Endothelial cell of umbilical vein (primary cell): ENCODE results near the gene CENPU. TPM values are rescaled to one million over a fixed set of nuclear protein-coding genes. Genes with fewer than 3 reads are reported as not detected.

Experiments used
- BruUV-seq: library from RNA; stranded (reverse); fragments of 400-500 nt; replicated peaks from 2 replicates; lab custom pipeline; 2021; lab: Mats Ljungman, UMichigan
- CTCF ChIA-PET: fragments of 300-600, 350-600 bp; sonication (Branson Sonifier 250); formaldehyde crosslinking; loops from one replicate; lab custom pipeline; 2021; ENCODE audit warnings: antibody characterized with exemption, inconsistent platforms; lab: Charles Lee
- POLR2A ChIA-PET: fragments of 300-600, 350-600 bp; sonication (Branson Sonifier 250); formaldehyde crosslinking; loops from one replicate; lab custom pipeline; 2021; ENCODE audit warnings: antibody characterized with exemption, inconsistent platforms; lab: Charles Lee
- DNase-seq: peaks from one replicate; pipeline ENCODE4 v3.0.0-alpha.2; 2011; ENCODE audit warnings: low read depth, low spot score
- FAIRE-seq: peaks from 2 replicates; lab custom pipeline; 2011; peaks lifted over from hg19 to GRCh38; lab: Jason Lieb, UNC
- H2AFZ ChIP-seq: 2 replicates; pipeline ENCODE4 v1.6.0; 2012; ENCODE audit warnings: low read depth, low read length, control low read depth, inconsistent platforms
- H3K27ac ChIP-seq: 2 replicates; pipeline ENCODE4 v1.5.1; 2011; ENCODE audit warnings: low read depth, mild to moderate bottlenecking, control low read depth, low read length, moderate library complexity; ENCODE audit not compliant: insufficient read depth
- H3K27me3 ChIP-seq, 2 experiments: 2 replicates each; pipeline versions ENCODE4 v1.6.0 to v1.6.1; 2011; ENCODE audit warnings: low read length in 2 of 2, mixed read lengths in 1 of 2; ENCODE audit not compliant: control insufficient read depth in 2 of 2, insufficient read depth in 2 of 2
- H3K36me3 ChIP-seq, 2 experiments: 2 replicates in 1 of 2; 3 replicates in 1 of 2; pipeline ENCODE4 v1.5.1; 2011; ENCODE audit warnings: low read length in 2 of 2, mild to moderate bottlenecking in 1 of 2, moderate library complexity in 1 of 2; ENCODE audit not compliant: control insufficient read depth in 2 of 2, insufficient read depth in 2 of 2; ENCODE audit errors: extremely low read depth in 1 of 2
- H3K4me1 ChIP-seq: 3 replicates; pipeline ENCODE4 v1.5.1; 2011; ENCODE audit warnings: mild to moderate bottlenecking, low read length; ENCODE audit not compliant: control insufficient read depth, insufficient read depth; ENCODE audit errors: extremely low read depth
- H3K4me2 ChIP-seq: 2 replicates; pipeline ENCODE4 v1.6.1; 2011; ENCODE audit warnings: low read length, control low read depth, mixed read lengths; ENCODE audit not compliant: insufficient read depth
- H3K4me3 ChIP-seq, 3 experiments: fragments of 200-600 bp in 1 of 3; sonication (generic), shearing (Covaris generic) in 1 of 3; replicated peaks in 1 of 3; 2 replicates each; pipeline ENCODE4 v1.5.1; 2011 to 2016; ENCODE audit warnings: control low read depth in 3 of 3, low read length in 3 of 3, mild to moderate bottlenecking in 2 of 3, inconsistent platforms in 1 of 3, low read depth in 1 of 3, moderate library complexity in 1 of 3; ENCODE audit not compliant: insufficient read depth in 1 of 3
- H3K79me2 ChIP-seq: 2 replicates; pipeline ENCODE4 v1.6.0; 2012; ENCODE audit warnings: low read length, inconsistent platforms; ENCODE audit not compliant: control insufficient read depth, insufficient read depth
- H3K9ac ChIP-seq: replicated peaks from 2 replicates; pipeline ENCODE3; 2011; ENCODE audit warnings: low read length, control low read depth; ENCODE audit not compliant: insufficient read depth; ENCODE audit errors: extremely low read depth
- H3K9me1 ChIP-seq: replicated peaks from 3 replicates; pipeline ENCODE4 v1.6.0; 2011; ENCODE audit warnings: mild to moderate bottlenecking, low read length; ENCODE audit not compliant: control insufficient read depth, insufficient read depth; ENCODE audit errors: extremely low read depth
- H3K9me3 ChIP-seq: replicated peaks from 2 replicates; pipeline ENCODE4 v1.5.1; 2012; ENCODE audit warnings: low read length, inconsistent platforms; ENCODE audit not compliant: control insufficient read depth, insufficient read depth
- H4K20me1 ChIP-seq: replicated peaks from 2 replicates; pipeline ENCODE3; 2011; ENCODE audit warnings: mild to moderate bottlenecking, low read length; ENCODE audit not compliant: control insufficient read depth, insufficient read depth; ENCODE audit errors: extremely low read depth
- FOS ChIP-seq: IDR thresholded peaks from 2 replicates; pipeline ENCODE4 v1.6.1; 2011; ENCODE audit warnings: mild to moderate bottlenecking, low read length, moderate library complexity, borderline replicate concordance; ENCODE audit not compliant: insufficient read depth
- POLR2A ChIP-seq: IDR thresholded peaks from 2 replicates; pipeline ENCODE4 v1.6.1; 2012; ENCODE audit warnings: low read depth, mild to moderate bottlenecking, control low read depth, low read length
- POLR2AphosphoS5 ChIP-seq: IDR thresholded peaks from 2 replicates; pipeline ENCODE4 v1.6.1; 2012; ENCODE audit warnings: low read depth, mild to moderate bottlenecking, control low read depth, low read length, moderate library complexity; ENCODE audit not compliant: insufficient read depth
- dilution Hi-C: fragments of 300-500 bp; cut with MboI; formaldehyde crosslinking; loops from one replicate; pipeline ENCODE4 v1.15.0; 2019; ENCODE audit warnings: low sequenced_read_pairs; ENCODE audit not compliant: extremely low pct_ligation_motif_present
- intact Hi-C: fragments of 100-400 bp; cut with micrococcal nuclease; formaldehyde crosslinking; loops from one replicate; pipeline ENCODE4 v1.10.0; 2022
- polyA plus RNA-seq, 4 experiments: library from polyadenylated mRNA; depleted of rRNA in 3 of 4; stranded (reverse) in 3 of 4; unstranded in 1 of 4; fragments of >200 nt; gene quantifications; 2 replicates each; pipeline versions ENCODE4 v1.2.1 to v1.2.3, GENCODE V29; 2011 to 2012; ENCODE audit warnings: missing spikeins in 1 of 4
- total RNA-seq: library from RNA; stranded (reverse); gene quantifications from 2 replicates; pipeline ENCODE4 v1.2.3, GENCODE V29; 2021
- TF ChIP-seq, protein P1 (sequence below): IDR thresholded peaks from 2 replicates; pipeline ENCODE4 v1.6.1; 2011; ENCODE audit not compliant: insufficient read depth, insufficient read length

CENPU gene
- total and polyA plus RNA-seq, 2 donors (not counting 3 experiments of a cell fraction or from before 2014, with no cell fraction given): 7.0 to 37.9 TPM

- H4K20me1 ChIP-seq: no peaks in the 10 kb centered on the region
- TF ChIP-seq, protein P1, sequence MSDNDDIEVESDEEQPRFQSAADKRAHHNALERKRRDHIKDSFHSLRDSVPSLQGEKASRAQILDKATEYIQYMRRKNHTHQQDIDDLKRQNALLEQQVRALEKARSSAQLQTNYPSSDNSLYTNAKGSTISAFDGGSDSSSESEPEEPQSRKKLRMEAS: no peak
- TF ChIP-seq FOS (no peak), POLR2AphosphoS5 (no peak), POLR2A (no peak)
- no TSS peak for BruUV-seq
- H3K36me3 ChIP-seq: no peaks in the 10 kb centered on the region
- peaks cover 4% of the 10 kb centered on the region for H3K4me1 ChIP-seq
- no peaks in the 10 kb centered on the region for H3K9me1 ChIP-seq
- H3K79me2 ChIP-seq: no peaks in the 10 kb centered on the region
- H3K27me3 ChIP-seq: no peaks in the 10 kb centered on the region
- dilution Hi-C loops: no loop called here
- FAIRE-seq: no peak
- no peak overlapping the region for H2AFZ ChIP-seq
- ChIA-PET CTCF (interaction anchor here (1.1 to 2.9 kb wide), 5 partner anchors 11 to 437 kb away, joined by 3 to 40 read pairs (median 4); no protein-coding TSS in a partner anchor), POLR2A (no interaction called here)
- no peak overlapping the region for H3K27ac ChIP-seq
- H3K4me2 ChIP-seq: no peak overlapping the region
- H3K9me3 ChIP-seq: no peaks in the 10 kb centered on the region
- no peak overlapping the region for H3K9ac ChIP-seq
- intact Hi-C loops: loop anchor here (1.0 to 10.0 kb wide), 2 partner anchors 158 to 349 kb away; no protein-coding TSS in a partner anchor
- DNase-seq: no peak
- H3K4me3 ChIP-seq: no peak overlapping the region
Measured at GRCh38 chr4:184747034-184747830, 13.3 kb upstream of the CENPU start.
